Measurements from ENCODE around the gene FLNB. TPM values are rescaled to one million over a fixed set of nuclear protein-coding genes. Genes with fewer than 3 reads are reported as not detected.

Gene FLNB
- total RNA-seq, 1 experiment from 2014 or later, result 309 TPM

GRCh38 chr3:58176827-58177489 lies 168.7 kb downstream of the FLNB start:
- intact Hi-C loops (cut with micrococcal nuclease; ENCODE audit: unreplicated experiment) (loop anchor here (10.0 kb wide), 1 partner anchor 222 kb away; no protein-coding TSS in a partner anchor), in situ Hi-C loops (cut with HindIII; ENCODE audit: low pct_unique_long_range_greater_than_20kb, low sequenced_read_pairs) (no loop called here)
- BruUV-seq (replicated peaks), result no TSS peak
- Histone ChIP-seq H3K4me1 (ENCODE audit: control insufficient read depth, insufficient read depth, low read length) (peaks cover 31% of the 10 kb centered on the region), H3K27ac (ENCODE audit: low read length) (peak overlapping the region; percentile 63; the same call in 1 of the 2 replicates), H3K4me3 (ENCODE audit: low read depth in 2 of 2, low read length in 2 of 2) (no peak overlapping the region), H3K9me3 (ENCODE audit: control insufficient read depth, insufficient read depth, low read depth, low read length) (no peaks in the 10 kb centered on the region), H3K27me3 (ENCODE audit: control insufficient read depth, insufficient read depth, low read length) (no peaks in the 10 kb centered on the region), H3K36me3 (ENCODE audit: control insufficient read depth, insufficient read depth, low read length) (no peaks in the 10 kb centered on the region)
- ChIA-PET POLR2A (no interaction called here), CTCF (interaction anchor here (0.6 to 1.3 kb wide), 3 partner anchors 129 to 631 kb away, joined by 3 to 6 read pairs (median 5); partner anchors contain the start of genes HTD2 and RPP14)
- DNase-seq (ENCODE audit: low read depth, low spot score), result no peak
- TF ChIP-seq TCF7L2 (IDR thresholded peaks at IDR 0.05; ENCODE audit: low read depth, low read length) (no peak), CTCF (IDR thresholded peaks at IDR 0.05) (no peak), SIN3A (IDR thresholded peaks at IDR 0.05; ENCODE audit: borderline replicate concordance, insufficient read depth, low read depth, low read length) (no peak), REST (IDR thresholded peaks at IDR 0.05; ENCODE audit: insufficient read depth in 1 of 2, low read depth in 2 of 2, low read length in 1 of 2) (no peak), POLR2AphosphoS5 (IDR thresholded peaks at IDR 0.05; ENCODE audit: low read depth, low read length) (no peak)
- no peak for ATAC-seq

GRCh38 chr3:58177747-58178527 lies 169.7 kb downstream of the FLNB start:
- H3K27ac ChIP-seq (ENCODE audit: low read length), result peak overlapping the region; percentile 51
- POLR2A ChIA-PET, result no interaction called here
- DNase-seq (ENCODE audit: low read depth, low spot score) (no peak), ATAC-seq (peak; percentile 79)
- peak overlapping the region; percentile 29 to 45 for H3K4me3 ChIP-seq (ENCODE audit: low read depth in 2 of 2, low read length in 2 of 2)
- BruUV-seq (replicated peaks), result no TSS peak
- no peaks in the 10 kb centered on the region for H3K27me3 ChIP-seq (ENCODE audit: control insufficient read depth, insufficient read depth, low read length)
- TF ChIP-seq SIN3A (IDR thresholded peaks at IDR 0.05; ENCODE audit: borderline replicate concordance, insufficient read depth, low read depth, low read length) (no peak), POLR2AphosphoS5 (IDR thresholded peaks at IDR 0.05; ENCODE audit: low read depth, low read length) (peak; percentile 55; the same call in 1 of the 2 replicates), TCF7L2 (IDR thresholded peaks at IDR 0.05; ENCODE audit: low read depth, low read length) (no peak), REST (IDR thresholded peaks at IDR 0.05; ENCODE audit: insufficient read depth in 1 of 2, low read depth in 2 of 2, low read length in 1 of 2) (0 out of 4 replicates have a peak, but pooled peaks of 1 of the 2 experiments have one; percentile 20), CTCF (IDR thresholded peaks at IDR 0.05) (peak; percentile 94)
- peaks cover 31% of the 10 kb centered on the region for H3K4me1 ChIP-seq (ENCODE audit: control insufficient read depth, insufficient read depth, low read length)
- in situ Hi-C loops (cut with HindIII; ENCODE audit: low pct_unique_long_range_greater_than_20kb, low sequenced_read_pairs) (no loop called here), intact Hi-C loops (cut with micrococcal nuclease; ENCODE audit: unreplicated experiment) (loop anchor here (10.0 kb wide), 1 partner anchor 223 kb away; no protein-coding TSS in a partner anchor)
- no peaks in the 10 kb centered on the region for H3K36me3 ChIP-seq (ENCODE audit: control insufficient read depth, insufficient read depth, low read length)
- CTCF ChIA-PET, result interaction anchor here (0.6 to 1.3 kb wide), 5 partner anchors 40 to 632 kb away, joined by 3 to 6 read pairs (median 3); partner anchors contain the start of genes HTD2 and RPP14
- H3K9me3 ChIP-seq (ENCODE audit: control insufficient read depth, insufficient read depth, low read depth, low read length), result no peaks in the 10 kb centered on the region

All from Panc1 (cell line).